HL-60 (cell line): Measurements from ENCODE around the gene MBD2.

ENCODE experiments used
- DNase-seq, 2 experiments: peaks; one replicate each; pipeline ENCODE4 v3.0.0-alpha.2; 2010 to 2020; ENCODE audit warnings: low read depth in 1 of 2, low spot score in 1 of 2
- H3K27ac ChIP-seq: fragments of 250-450 bp; sonication (Bioruptor Pico); replicated peaks from 2 replicates; pipeline ENCODE4 v1.5.1; 2020; ENCODE audit warnings: mild to moderate bottlenecking, moderate library complexity
- H3K27me3 ChIP-seq: fragments of 250-450 bp; sonication (Bioruptor Pico); 2 replicates; pipeline ENCODE4 v1.5.1; 2021; ENCODE audit warnings: mild to moderate bottlenecking, moderate library complexity; ENCODE audit not compliant: insufficient read depth, poor library complexity, severe bottlenecking
- H3K4me3 ChIP-seq: replicated peaks from 2 replicates; pipeline ENCODE4 v1.5.1; 2011; ENCODE audit warnings: mild to moderate bottlenecking, control low read depth, low read length; ENCODE audit not compliant: insufficient read depth
- GABPA ChIP-seq: IDR thresholded peaks from 2 replicates; pipeline ENCODE4 v1.6.1; 2012; ENCODE audit warnings: low read depth
- POLR2AphosphoS5 ChIP-seq: IDR thresholded peaks from 2 replicates; pipeline ENCODE4 v1.6.1; 2012; ENCODE audit warnings: low read depth
- REST ChIP-seq: IDR thresholded peaks from 2 replicates; pipeline ENCODE4 v1.6.1; 2012; ENCODE audit warnings: low read depth; ENCODE audit not compliant: insufficient replicate concordance
- SPI1 ChIP-seq: IDR thresholded peaks from 2 replicates; pipeline ENCODE4 v1.6.1; 2012; ENCODE audit warnings: low read depth, mild to moderate bottlenecking, borderline replicate concordance
- TF ChIP-seq, protein P1 (sequence below): IDR thresholded peaks from one replicate; pipeline ENCODE4 v1.5.1; 2011; ENCODE audit warnings: low read length, control low read depth, inconsistent platforms; ENCODE audit not compliant: insufficient read depth

Gene MBD2

GRCh38 chr18:54232485-54233227 lies 8.2 kb upstream of the MBD2 start:
- DNase-seq: no peak
- no peak overlapping the region for H3K27ac ChIP-seq

DNA sequence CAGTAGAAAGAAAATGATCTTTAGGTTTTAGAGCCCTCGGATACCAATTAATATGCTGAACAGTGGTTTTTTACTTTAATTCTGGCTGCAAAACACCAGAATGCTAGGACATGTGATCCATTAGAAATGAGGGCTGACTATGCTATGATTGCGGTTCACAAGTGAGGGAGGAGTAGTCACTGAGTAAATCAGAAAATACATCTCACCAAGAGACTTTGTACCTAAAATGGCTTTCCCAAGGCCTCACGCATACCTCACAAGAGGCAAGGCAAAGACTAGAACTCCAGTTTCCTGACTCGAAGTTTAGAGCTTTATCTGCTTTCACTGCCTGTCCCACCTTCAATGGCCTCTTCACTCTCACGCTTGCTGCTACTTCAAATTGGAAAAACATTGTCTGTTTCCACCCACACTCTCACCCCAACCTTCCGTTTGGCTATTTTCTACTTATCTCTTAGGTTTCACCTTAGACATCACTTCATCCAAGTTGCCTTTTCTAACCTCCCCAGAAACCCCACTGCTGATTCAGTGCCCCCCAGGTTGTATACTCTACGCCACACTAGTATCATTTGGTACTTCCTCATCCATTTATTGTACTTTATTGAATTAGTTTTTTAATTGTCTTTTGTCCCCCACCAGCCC lies 5.1 kb upstream of the MBD2 start:
- H3K27ac ChIP-seq: no peak overlapping the region
- H3K27me3 ChIP-seq: no peaks in the 10 kb centered on the region
- TF ChIP-seq GABPA: no peak
- no peak for TF ChIP-seq SPI1
- TF ChIP-seq, protein P1, sequence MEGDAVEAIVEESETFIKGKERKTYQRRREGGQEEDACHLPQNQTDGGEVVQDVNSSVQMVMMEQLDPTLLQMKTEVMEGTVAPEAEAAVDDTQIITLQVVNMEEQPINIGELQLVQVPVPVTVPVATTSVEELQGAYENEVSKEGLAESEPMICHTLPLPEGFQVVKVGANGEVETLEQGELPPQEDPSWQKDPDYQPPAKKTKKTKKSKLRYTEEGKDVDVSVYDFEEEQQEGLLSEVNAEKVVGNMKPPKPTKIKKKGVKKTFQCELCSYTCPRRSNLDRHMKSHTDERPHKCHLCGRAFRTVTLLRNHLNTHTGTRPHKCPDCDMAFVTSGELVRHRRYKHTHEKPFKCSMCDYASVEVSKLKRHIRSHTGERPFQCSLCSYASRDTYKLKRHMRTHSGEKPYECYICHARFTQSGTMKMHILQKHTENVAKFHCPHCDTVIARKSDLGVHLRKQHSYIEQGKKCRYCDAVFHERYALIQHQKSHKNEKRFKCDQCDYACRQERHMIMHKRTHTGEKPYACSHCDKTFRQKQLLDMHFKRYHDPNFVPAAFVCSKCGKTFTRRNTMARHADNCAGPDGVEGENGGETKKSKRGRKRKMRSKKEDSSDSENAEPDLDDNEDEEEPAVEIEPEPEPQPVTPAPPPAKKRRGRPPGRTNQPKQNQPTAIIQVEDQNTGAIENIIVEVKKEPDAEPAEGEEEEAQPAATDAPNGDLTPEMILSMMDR: no peak
- TF ChIP-seq REST: no peak
- TF ChIP-seq POLR2AphosphoS5: no peak
- no peak overlapping the region for H3K4me3 ChIP-seq
- no peak for DNase-seq

More at GRCh38 chr18:54232485-54233227, 8.2 kb upstream of the MBD2 start:
- Histone ChIP-seq H3K27me3 (no peaks in the 10 kb centered on the region), H3K4me3 (no peak overlapping the region)
- TF ChIP-seq SPI1 (no peak), POLR2AphosphoS5 (no peak), REST (no peak), GABPA (no peak)
- TF ChIP-seq, protein P1: no peak

DNA sequence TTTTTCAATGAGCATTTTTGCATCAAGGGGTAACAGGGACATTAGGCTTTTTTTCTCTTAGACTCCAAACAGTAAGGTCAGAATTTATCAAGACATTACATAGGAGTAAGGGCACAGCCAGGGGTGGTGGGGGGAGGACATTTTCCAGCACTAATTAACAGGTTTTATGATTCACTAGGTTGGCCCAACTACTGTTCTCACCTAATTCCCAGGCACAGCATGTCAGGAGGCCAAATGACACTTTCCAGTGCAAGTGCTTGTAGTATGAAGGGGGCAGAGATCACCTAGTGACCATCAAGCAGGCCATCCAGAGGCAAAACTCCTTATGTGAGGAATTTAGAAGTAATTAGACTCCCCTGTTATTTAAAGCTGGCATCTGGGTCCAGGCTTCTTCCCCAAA lies 3.9 kb upstream of the MBD2 start:
- Histone ChIP-seq H3K4me3 (no peak overlapping the region), H3K27ac (no peak overlapping the region), H3K27me3 (no peaks in the 10 kb centered on the region)
- TF ChIP-seq, protein P1: no peak
- TF ChIP-seq SPI1 (no peak), GABPA (no peak), REST (no peak), POLR2AphosphoS5 (no peak)
- DNase-seq: no peak
